H1 (cell line): ENCODE data around the gene DESI1. TPM values are rescaled to one million over a fixed set of nuclear protein-coding genes. Genes with fewer than 3 reads are reported as not detected.

Experiments
- CTCF ChIA-PET: fragments of 300-600 bp; sonication (Branson Sonifier 250); formaldehyde crosslinking; loops from one replicate; lab custom pipeline; 2021; ENCODE audit not compliant: partially characterized antibody; lab: Charles Lee
- POLR2A ChIA-PET: fragments of 300-600 bp; sonication (Branson Sonifier 250); formaldehyde crosslinking; loops from one replicate; lab custom pipeline; 2021; ENCODE audit warnings: inconsistent platforms; ENCODE audit not compliant: partially characterized antibody; lab: Charles Lee
- DNase-seq, 2 experiments: peaks; one replicate each; pipeline versions ENCODE4 v3.0.0 to v3.0.0-alpha.2; 2010 to 2022; ENCODE audit warnings: low spot score in 2 of 2, low read depth in 1 of 2, mixed read lengths in 1 of 2
- FAIRE-seq: peaks from 2 replicates; lab custom pipeline; 2011; peaks lifted over from hg19 to GRCh38; lab: Jason Lieb, UNC
- H2AFZ ChIP-seq: 2 replicates; pipeline ENCODE4 v1.8.1; 2012; ENCODE audit warnings: low read length, inconsistent platforms
- H2AK5ac ChIP-seq: 2 replicates; pipeline ENCODE4 v1.6.1; 2013; ENCODE audit warnings: low read depth, low read length
- H2BK120ac ChIP-seq: replicated peaks from 2 replicates; pipeline ENCODE3; 2013; ENCODE audit warnings: low read depth, low read length, inconsistent platforms
- H2BK12ac ChIP-seq: 2 replicates; pipeline ENCODE4 v1.6.1; 2013; ENCODE audit warnings: low read depth, low read length
- H2BK15ac ChIP-seq: 2 replicates; pipeline ENCODE4 v1.6.1; 2013; ENCODE audit warnings: low read length
- H2BK20ac ChIP-seq: 2 replicates; pipeline ENCODE4 v1.6.1; 2013; ENCODE audit warnings: low read length
- H2BK5ac ChIP-seq: 2 replicates; pipeline ENCODE4 v1.6.1; 2013; ENCODE audit warnings: low read depth, low read length
- H3K14ac ChIP-seq: 2 replicates; pipeline ENCODE4 v1.6.1; 2013; ENCODE audit warnings: inconsistent platforms; ENCODE audit not compliant: insufficient read length
- H3K18ac ChIP-seq: 2 replicates; pipeline ENCODE4 v1.6.1; 2013; ENCODE audit warnings: low read length; ENCODE audit errors: extremely low read depth
- H3K23ac ChIP-seq: 2 replicates; pipeline ENCODE4 v1.6.1; 2013; ENCODE audit warnings: inconsistent platforms; ENCODE audit not compliant: insufficient read length
- H3K23me2 ChIP-seq: 2 replicates; pipeline ENCODE4 v1.6.1; 2013; ENCODE audit warnings: low read depth, low read length
- H3K27ac ChIP-seq: 2 replicates; pipeline ENCODE4 v1.6.1; 2011; ENCODE audit warnings: low read depth, low read length, inconsistent platforms
- H3K27me3 ChIP-seq, 4 experiments: replicated peaks in 1 of 4; 1 replicate in 1 of 4; 2 replicates in 3 of 4; pipeline versions ENCODE4 v1.6.1 to v1.8.1; 2011 to 2013; ENCODE audit warnings: low read length in 3 of 4, mild to moderate bottlenecking in 3 of 4, inconsistent platforms in 2 of 4, mixed read lengths in 2 of 4, moderate library complexity in 1 of 4; ENCODE audit not compliant: control insufficient read depth in 3 of 4, insufficient read depth in 3 of 4; ENCODE audit errors: extremely low read depth in 1 of 4
- H3K36me3 ChIP-seq, 4 experiments: 2 replicates each; pipeline versions ENCODE4 v1.6.1 to v1.8.1; 2011 to 2013; ENCODE audit warnings: mild to moderate bottlenecking in 4 of 4, low read length in 3 of 4, moderate library complexity in 2 of 4, control low read depth in 1 of 4, inconsistent platforms in 1 of 4; ENCODE audit not compliant: insufficient read depth in 4 of 4, control insufficient read depth in 2 of 4
- H3K4ac ChIP-seq: replicated peaks from 2 replicates; pipeline ENCODE3; 2013; ENCODE audit warnings: low read length, low read depth, mixed read lengths, inconsistent platforms; ENCODE audit not compliant: insufficient read length
- H3K4me1 ChIP-seq, 4 experiments: replicated peaks in 1 of 4; 1 replicate in 1 of 4; 2 replicates in 3 of 4; pipeline versions ENCODE4 v1.6.1 to v1.8.1; 2011 to 2013; ENCODE audit warnings: low read length in 3 of 4, inconsistent platforms in 2 of 4, mixed read lengths in 1 of 4; ENCODE audit not compliant: insufficient read depth in 4 of 4, control insufficient read depth in 3 of 4
- H3K4me2 ChIP-seq, 2 experiments: 2 replicates each; pipeline versions ENCODE4 v1.6.1 to v1.8.1; 2011 to 2013; ENCODE audit warnings: low read depth in 2 of 2, low read length in 2 of 2, control low read depth in 1 of 2, inconsistent platforms in 1 of 2, mild to moderate bottlenecking in 1 of 2; ENCODE audit not compliant: insufficient read depth in 1 of 2
- H3K4me3 ChIP-seq, 4 experiments: fragments of 200-600, 300-600 bp in 1 of 4; sonication (generic), shearing (Covaris generic), sonication (Bioruptor Twin) in 1 of 4; 2 replicates each; pipeline versions ENCODE4 v1.5.1 to v1.8.1; 2011 to 2016; ENCODE audit warnings: low read length in 4 of 4, low read depth in 3 of 4, control low read depth in 2 of 4, inconsistent platforms in 2 of 4, mild to moderate bottlenecking in 2 of 4, mixed read lengths in 1 of 4, moderate library complexity in 1 of 4; ENCODE audit not compliant: insufficient read depth in 2 of 4; ENCODE audit errors: extremely low read depth in 1 of 4
- H3K56ac ChIP-seq: replicated peaks from 2 replicates; pipeline ENCODE3; 2013; ENCODE audit warnings: low read depth, mild to moderate bottlenecking, mixed read lengths, low read length, inconsistent platforms; ENCODE audit not compliant: insufficient read length
- H3K79me1 ChIP-seq: 2 replicates; pipeline ENCODE4 v1.6.1; 2013; ENCODE audit warnings: low read depth, low read length, control low read depth
- H3K79me2 ChIP-seq, 2 experiments: 2 replicates each; pipeline versions ENCODE4 v1.6.1 to v1.8.1; 2012 to 2013; ENCODE audit warnings: low read length in 2 of 2, mild to moderate bottlenecking in 2 of 2, inconsistent platforms in 1 of 2; ENCODE audit not compliant: insufficient read depth in 2 of 2, control insufficient read depth in 1 of 2
- H3K9ac ChIP-seq, 4 experiments: replicated peaks in 1 of 4; 1 replicate in 1 of 4; 2 replicates in 3 of 4; pipeline versions ENCODE4 v1.6.1 to v1.8.1; 2011 to 2013; ENCODE audit warnings: low read depth in 3 of 4, low read length in 3 of 4, control low read depth in 2 of 4, mild to moderate bottlenecking in 2 of 4, moderate library complexity in 2 of 4, inconsistent platforms in 1 of 4; ENCODE audit errors: extremely low read depth in 1 of 4
- H3K9me3 ChIP-seq, 2 experiments: 2 replicates each; pipeline versions ENCODE4 v1.6.1 to v1.8.1; 2012 to 2013; ENCODE audit warnings: mild to moderate bottlenecking in 2 of 2, moderate library complexity in 2 of 2, control low read depth in 1 of 2, inconsistent platforms in 1 of 2, low read depth in 1 of 2, low read length in 1 of 2, mixed read lengths in 1 of 2; ENCODE audit not compliant: insufficient read depth in 2 of 2
- H4K20me1 ChIP-seq, 2 experiments: replicated peaks in 1 of 2; 2 replicates each; pipeline versions ENCODE3 to v1.8.1; 2011 to 2013; ENCODE audit warnings: inconsistent platforms in 2 of 2, low read length in 2 of 2, mild to moderate bottlenecking in 1 of 2; ENCODE audit not compliant: insufficient read depth in 2 of 2, control insufficient read depth in 1 of 2
- H4K5ac ChIP-seq: 2 replicates; pipeline ENCODE4 v1.6.1; 2013; ENCODE audit warnings: low read length, low read depth, mixed read lengths, inconsistent platforms; ENCODE audit not compliant: insufficient read length
- H4K8ac ChIP-seq: 2 replicates; pipeline ENCODE4 v1.8.0; 2013; ENCODE audit warnings: mild to moderate bottlenecking, moderate library complexity, low read length, inconsistent platforms; ENCODE audit not compliant: insufficient read depth; ENCODE audit errors: extremely low read depth
- H4K91ac ChIP-seq: replicated peaks from 2 replicates; pipeline ENCODE3; 2013; ENCODE audit warnings: low read length, mixed read lengths, inconsistent platforms; ENCODE audit not compliant: insufficient read length
- NANOG ChIP-seq: IDR thresholded peaks from 2 replicates; pipeline ENCODE4 v1.6.1; 2011; ENCODE audit warnings: low read length, low read depth, mild to moderate bottlenecking, inconsistent platforms; ENCODE audit not compliant: insufficient read depth, poor library complexity, severe bottlenecking
- RXRA ChIP-seq: IDR thresholded peaks from 2 replicates; pipeline ENCODE4 v1.6.1; 2011; ENCODE audit warnings: low read depth, mild to moderate bottlenecking, low read length, moderate library complexity; ENCODE audit not compliant: insufficient read depth
- SAP30 ChIP-seq: fragments of 300-600 bp; sonication (generic); IDR thresholded peaks from 2 replicates; pipeline ENCODE4 v1.7.1; 2012; ENCODE audit warnings: low read length, moderate library complexity, mild to moderate bottlenecking, inconsistent platforms; ENCODE audit not compliant: insufficient read depth, insufficient replicate concordance
- TBP ChIP-seq: IDR thresholded peaks from 2 replicates; pipeline ENCODE4 v1.6.1; 2011; ENCODE audit warnings: low read depth, low read length, improper control_type of control experiment
- TEAD4 ChIP-seq: IDR thresholded peaks from 2 replicates; pipeline ENCODE4 v1.6.1; 2012; ENCODE audit warnings: low read depth, low read length, inconsistent platforms, mixed read lengths
- WGBS, 2 experiments: shearing (Covaris generic) in 1 of 2; methylation state at CpG; one replicate each; pipeline versions ENCODE4 v1.1.6 to v1.1.7; 2013 to 2015; ENCODE audit warnings: low lambda C conversion rate in 2 of 2, mixed read lengths in 2 of 2, inconsistent platforms in 1 of 2, low coverage in 1 of 2, missing lambda C conversion rate in 1 of 2; ENCODE audit not compliant: insufficient replicate concordance in 2 of 2, insufficient coverage in 1 of 2, insufficient read length in 1 of 2; ENCODE audit errors: extremely low coverage in 1 of 2, missing lambda C conversion rate in 1 of 2; 5-methylcytosine and 5-hydroxymethylcytosine counted together
- polyA plus RNA-seq, 7 experiments: library from polyadenylated mRNA; depleted of rRNA in 3 of 7; stranded (reverse) in 5 of 7; unstranded in 2 of 7; fragments of >200 nt in 5 of 7; fragments of 200-250 nt in 2 of 7; gene quantifications; 1 replicate in 5 of 7; 2 replicates in 1 of 7; 4 replicates in 1 of 7; pipeline versions ENCODE4 v1.2.1 to v1.2.3, GENCODE V29; 2011 to 2013; ENCODE audit warnings: missing spikeins in 2 of 7, mixed read lengths in 2 of 7
- total RNA-seq: library from RNA; stranded (reverse); fragmentation: NEBNext Ultra II Directional; extraction: Animal tissue kit (Norgen Biotek cat#: 25700); gene quantifications from 2 replicates; pipeline ENCODE4 v1.2.1, GENCODE V29; 2021

DESI1 gene
- total and polyA plus RNA-seq, 2 of the 8 experiments (the other 6 are each of a cell fraction or from before 2014, with no cell fraction given), result 27.6 to 34.3 TPM

DNA sequence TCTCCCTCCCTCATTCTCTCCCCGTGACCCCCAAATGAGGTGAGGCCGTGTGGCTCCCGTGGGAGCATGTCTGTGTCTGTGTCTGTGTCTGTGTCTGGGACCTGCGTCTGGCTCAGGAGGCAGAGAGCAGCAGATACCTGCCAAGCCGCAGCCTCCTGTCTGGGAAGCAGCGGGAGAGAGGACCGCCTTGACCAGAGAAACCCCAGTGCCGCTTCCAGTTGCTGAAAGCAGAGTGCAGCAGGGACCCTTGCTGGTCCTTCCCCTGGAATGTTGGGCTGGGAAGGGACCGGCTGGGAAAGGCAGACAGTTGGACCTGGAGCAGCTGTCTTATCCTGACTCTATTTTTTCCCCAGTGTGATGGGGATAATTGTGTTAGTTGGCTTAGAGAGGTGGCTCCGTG, 59.5 kb downstream of the DESI1 start:
- Histone ChIP-seq H3K27ac (no peak overlapping the region), H3K27me3 (no peaks in the 10 kb centered on the region), H3K23ac (no peak overlapping the region), H3K4me3 (peak overlapping the region in 1 of 4 experiments; percentile 44; a peak in 3 of 8 replicates), H3K9ac (no peak overlapping the region), H4K20me1 (no peaks in the 10 kb centered on the region), H2BK20ac (peak overlapping the region; percentile 87), H3K4me1 (peaks cover 4 to 34% (median 24%) of the 10 kb centered on the region in 4 experiments), H2BK5ac (peak overlapping the region; percentile 35; the same call in 1 of the 2 replicates), H2BK15ac (no peak overlapping the region), H4K5ac (no peak overlapping the region), H3K23me2 (peaks cover 6% of the 10 kb centered on the region; the same call in 1 of the 2 replicates), H2AK5ac (no peak overlapping the region; the same call in 1 of the 2 replicates), H2BK12ac (peak overlapping the region; percentile 93; the same call in 1 of the 2 replicates), H3K36me3 (no peaks in the 10 kb centered on the region), H3K79me2 (no peaks in the 10 kb centered on the region), H3K4ac (no peak overlapping the region), H3K56ac (no peak overlapping the region), H3K18ac (peak overlapping the region; percentile 93), H3K14ac (no peak overlapping the region), H4K8ac (peak overlapping the region; percentile 35; the same call in 1 of the 2 replicates), H2AFZ (peak overlapping the region; percentile 91; the same call in 1 of the 2 replicates), H3K79me1 (no peaks in the 10 kb centered on the region; the same call in 1 of the 2 replicates), H3K9me3 (no peaks in the 10 kb centered on the region), H2BK120ac (no peak overlapping the region), H3K4me2 (peak overlapping the region; percentile 63 to 70), H4K91ac (peak overlapping the region; percentile 45)
- POLR2A ChIA-PET, result interaction anchor here (1.0 to 1.8 kb wide), 5 partner anchors 13 to 179 kb away, joined by 3 to 4 read pairs (median 4); no protein-coding TSS in a partner anchor
- FAIRE-seq (no peak), DNase-seq (peak in 1 of 2 experiments; percentile 57)
- WGBS, 2 experiments, result 66% methylated on average over 10 of the region's 10 CpGs; no CpG with 5 or more reads in 1 of the 2 experiments
- CTCF ChIA-PET, result interaction anchor here (0.6 to 16.1 kb wide), 5 partner anchors 11 to 1543 kb away, joined by 3 to 169 read pairs (median 4); no protein-coding TSS in a partner anchor
- TF ChIP-seq RXRA (no peak), TEAD4 (0 out of 2 replicates have a peak, but pooled peaks have one; percentile 80), NANOG (no peak), SAP30 (no peak), TBP (peak; percentile 46; the same call in 1 of the 2 replicates)
